ENCODE results near the gene ADAM20. TPM values are rescaled to one million over a fixed set of nuclear protein-coding genes. Genes with fewer than 3 reads are reported as not detected.

Gene ADAM20
- total and polyA plus RNA-seq, 2 donors (not counting 1 experiment from before 2014, with no cell fraction given), result 0.02 to 1.2 TPM

DNA sequence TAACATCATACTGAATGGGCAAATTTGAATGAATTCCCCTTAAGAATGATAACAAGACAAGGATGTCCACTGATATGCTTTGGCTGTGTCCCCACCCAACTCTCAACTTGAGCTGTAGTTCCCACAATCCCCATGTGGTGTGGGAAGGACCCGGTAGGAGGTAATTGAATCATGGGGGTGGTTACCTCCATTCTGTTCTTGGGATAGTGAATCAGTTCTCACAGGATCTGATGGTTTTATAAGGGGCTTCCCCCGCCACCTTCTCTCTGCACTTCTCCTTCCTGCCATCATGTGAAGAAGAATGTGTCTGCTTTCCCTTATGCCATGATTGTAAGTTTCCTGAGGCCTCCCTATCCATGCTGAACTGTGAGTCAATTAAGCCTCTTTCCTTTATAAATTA lies 36.3 kb upstream of the ADAM20 start:
- Histone ChIP-seq H3K4me2 (ENCODE audit: extremely low read depth, insufficient read depth, low read length) (no peak overlapping the region), H3K4me1 (ENCODE audit: control insufficient read depth, extremely low read depth, insufficient read depth, low read length) (no peaks in the 10 kb centered on the region), H3K27me3 (ENCODE audit: control insufficient read depth, insufficient read depth, low read length) (no peaks in the 10 kb centered on the region), H3K9ac (ENCODE audit: insufficient read depth, low read length) (no peak overlapping the region), H3K36me3 (ENCODE audit: control insufficient read depth, insufficient read depth, low read length) (no peaks in the 10 kb centered on the region), H3K4me3 (replicated peaks in 1 of 4; ENCODE audit: control extremely low read depth in 1 of 4, insufficient read depth in 1 of 4, low read depth in 3 of 4, low read length in 4 of 4) (no peak overlapping the region), H3K79me2 (ENCODE audit: control insufficient read depth, insufficient read depth, low read length) (no peaks in the 10 kb centered on the region), H3K9me3 (ENCODE audit: control insufficient read depth, insufficient read depth, low read depth, low read length) (no peaks in the 10 kb centered on the region), H3K27ac (ENCODE audit: insufficient read depth, low read length) (no peak overlapping the region), H2AFZ (ENCODE audit: low read length) (no peak overlapping the region), H4K20me1 (ENCODE audit: control insufficient read depth, extremely low read depth, insufficient read depth, low read length) (no peaks in the 10 kb centered on the region)
- DNase-seq (ENCODE audit: low read depth in 2 of 2), result no peak
- TF ChIP-seq EZH2 (IDR thresholded peaks at IDR 0.05; ENCODE audit: low read length, missing control alignments), result no peak

DNA sequence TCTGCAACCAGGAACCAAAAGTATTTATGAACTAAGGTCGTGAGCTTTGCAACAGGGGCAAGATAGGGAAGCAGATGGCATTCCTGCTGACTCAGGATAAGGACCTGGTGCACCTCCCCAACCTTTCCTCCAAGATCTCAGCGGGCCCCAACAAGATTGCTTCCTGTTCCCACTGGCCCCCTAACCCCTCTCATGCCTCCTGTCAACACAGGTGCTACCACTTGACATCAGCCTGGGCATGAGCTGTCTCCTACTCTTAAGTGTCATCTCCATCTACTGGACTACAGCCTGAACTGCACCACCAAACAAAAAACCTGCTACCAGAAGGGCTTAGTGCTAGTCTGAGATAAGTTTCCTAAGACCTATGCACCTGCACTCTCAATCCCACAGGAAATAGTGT lies 33.0 kb upstream of the ADAM20 start:
- no peaks in the 10 kb centered on the region for H3K79me2 ChIP-seq (ENCODE audit: control insufficient read depth, insufficient read depth, low read length)
- H4K20me1 ChIP-seq (ENCODE audit: control insufficient read depth, extremely low read depth, insufficient read depth, low read length), result no peaks in the 10 kb centered on the region
- no peaks in the 10 kb centered on the region for H3K4me1 ChIP-seq (ENCODE audit: control insufficient read depth, extremely low read depth, insufficient read depth, low read length)
- H3K27ac ChIP-seq (ENCODE audit: insufficient read depth, low read length), result no peak overlapping the region
- no peaks in the 10 kb centered on the region for H3K36me3 ChIP-seq (ENCODE audit: control insufficient read depth, insufficient read depth, low read length)
- H3K9ac ChIP-seq (ENCODE audit: insufficient read depth, low read length), result no peak overlapping the region
- no peak overlapping the region for H3K4me3 ChIP-seq (replicated peaks in 1 of 4; ENCODE audit: control extremely low read depth in 1 of 4, insufficient read depth in 1 of 4, low read depth in 3 of 4, low read length in 4 of 4)
- DNase-seq (ENCODE audit: low read depth in 2 of 2), result peak; percentile 20 to 28
- TF ChIP-seq CTCF (conservative IDR thresholded peaks at IDR 0.05 in 1 of 2, IDR thresholded peaks at IDR 0.05 in 1 of 2; ENCODE audit: low read depth in 1 of 2, low read length in 2 of 2), result peak; percentile 60 to 61
- no peak for TF ChIP-seq EZH2 (IDR thresholded peaks at IDR 0.05; ENCODE audit: low read length, missing control alignments)
- no peak overlapping the region for H2AFZ ChIP-seq (ENCODE audit: low read length)
- no peak overlapping the region for H3K4me2 ChIP-seq (ENCODE audit: extremely low read depth, insufficient read depth, low read length)
- no peaks in the 10 kb centered on the region for H3K9me3 ChIP-seq (ENCODE audit: control insufficient read depth, insufficient read depth, low read depth, low read length)
- no peaks in the 10 kb centered on the region for H3K27me3 ChIP-seq (ENCODE audit: control insufficient read depth, insufficient read depth, low read length)

DNA sequence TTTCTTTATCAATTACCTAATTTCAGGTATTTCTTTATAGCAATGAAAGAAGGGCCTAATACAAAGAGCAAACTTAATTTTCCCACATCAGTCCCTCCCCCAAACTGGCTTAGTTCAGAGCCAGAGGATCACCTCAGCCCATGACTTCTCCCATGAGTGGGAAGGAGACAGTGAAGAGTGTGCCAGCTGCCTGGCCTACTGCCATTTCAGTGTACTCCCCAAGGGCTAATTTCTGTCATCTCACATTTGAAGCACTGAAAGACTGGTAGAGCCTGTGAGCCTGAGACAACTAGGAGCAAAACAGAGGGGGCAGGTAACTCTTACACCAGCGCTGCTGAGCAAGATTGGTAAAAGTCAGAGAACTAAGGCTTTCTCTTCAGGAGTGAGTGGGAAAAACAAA lies 29.1 kb upstream of the ADAM20 start:
- no peak for TF ChIP-seq EZH2 (IDR thresholded peaks at IDR 0.05; ENCODE audit: low read length, missing control alignments)

GRCh38 chr14:70563417-70563816 lies 28.6 kb upstream of the ADAM20 start:
- H3K4me1 ChIP-seq (ENCODE audit: control insufficient read depth, extremely low read depth, insufficient read depth, low read length), result no peaks in the 10 kb centered on the region
- no peak overlapping the region for H3K4me2 ChIP-seq (ENCODE audit: extremely low read depth, insufficient read depth, low read length)
- H3K9ac ChIP-seq (ENCODE audit: insufficient read depth, low read length), result no peak overlapping the region
- no peak for DNase-seq (ENCODE audit: low read depth in 2 of 2)
- H3K36me3 ChIP-seq (ENCODE audit: control insufficient read depth, insufficient read depth, low read length), result no peaks in the 10 kb centered on the region
- no peaks in the 10 kb centered on the region for H3K9me3 ChIP-seq (ENCODE audit: control insufficient read depth, insufficient read depth, low read depth, low read length)
- no peaks in the 10 kb centered on the region for H3K79me2 ChIP-seq (ENCODE audit: control insufficient read depth, insufficient read depth, low read length)
- no peak for TF ChIP-seq CTCF (conservative IDR thresholded peaks at IDR 0.05 in 1 of 2, IDR thresholded peaks at IDR 0.05 in 1 of 2; ENCODE audit: low read depth in 1 of 2, low read length in 2 of 2)
- no peak for TF ChIP-seq EZH2 (IDR thresholded peaks at IDR 0.05; ENCODE audit: low read length, missing control alignments)
- no peak overlapping the region for H3K27ac ChIP-seq (ENCODE audit: insufficient read depth, low read length)
- no peak overlapping the region for H2AFZ ChIP-seq (ENCODE audit: low read length)
- no peak overlapping the region for H3K4me3 ChIP-seq (replicated peaks in 1 of 4; ENCODE audit: control extremely low read depth in 1 of 4, insufficient read depth in 1 of 4, low read depth in 3 of 4, low read length in 4 of 4)
- no peaks in the 10 kb centered on the region for H3K27me3 ChIP-seq (ENCODE audit: control insufficient read depth, insufficient read depth, low read length)
- no peaks in the 10 kb centered on the region for H4K20me1 ChIP-seq (ENCODE audit: control insufficient read depth, extremely low read depth, insufficient read depth, low read length)

More for the DNA sequence above, 29.1 kb upstream of the ADAM20 start:
- no peak overlapping the region for H3K9ac ChIP-seq (ENCODE audit: insufficient read depth, low read length)
- no peak overlapping the region for H3K4me2 ChIP-seq (ENCODE audit: extremely low read depth, insufficient read depth, low read length)
- no peak overlapping the region for H3K4me3 ChIP-seq (replicated peaks in 1 of 4; ENCODE audit: control extremely low read depth in 1 of 4, insufficient read depth in 1 of 4, low read depth in 3 of 4, low read length in 4 of 4)
- DNase-seq (ENCODE audit: low read depth in 2 of 2), result no peak
- no peaks in the 10 kb centered on the region for H4K20me1 ChIP-seq (ENCODE audit: control insufficient read depth, extremely low read depth, insufficient read depth, low read length)
- no peaks in the 10 kb centered on the region for H3K36me3 ChIP-seq (ENCODE audit: control insufficient read depth, insufficient read depth, low read length)
- no peak overlapping the region for H2AFZ ChIP-seq (ENCODE audit: low read length)
- no peaks in the 10 kb centered on the region for H3K4me1 ChIP-seq (ENCODE audit: control insufficient read depth, extremely low read depth, insufficient read depth, low read length)
- no peaks in the 10 kb centered on the region for H3K27me3 ChIP-seq (ENCODE audit: control insufficient read depth, insufficient read depth, low read length)
- no peaks in the 10 kb centered on the region for H3K9me3 ChIP-seq (ENCODE audit: control insufficient read depth, insufficient read depth, low read depth, low read length)
- H3K27ac ChIP-seq (ENCODE audit: insufficient read depth, low read length), result no peak overlapping the region
- no peaks in the 10 kb centered on the region for H3K79me2 ChIP-seq (ENCODE audit: control insufficient read depth, insufficient read depth, low read length)

All from fibroblast of lung (primary cell).